ENCODE measurements around the gene GTF2F2. TPM values are rescaled to one million over a fixed set of nuclear protein-coding genes. Genes with fewer than 3 reads are reported as not detected.
A peak's percentile ranks its signal among the peaks of the same experiment; 100 is the strongest.

The GTF2F2 gene
- total and polyA plus RNA-seq, 2 donors (not counting 3 experiments of a cell fraction or from before 2014, with no cell fraction given): 7.5 to 23.6 TPM

GRCh38 chr13:45174478-45174877 lies 54.2 kb downstream of the GTF2F2 start:
- no peaks in the 10 kb centered on the region for H3K36me3 ChIP-seq (ENCODE audit: control insufficient read depth in 2 of 2, extremely low read depth in 1 of 2, insufficient read depth in 2 of 2, low read length in 2 of 2)
- no peaks in the 10 kb centered on the region for H3K4me1 ChIP-seq (ENCODE audit: control insufficient read depth, extremely low read depth, insufficient read depth, low read length)
- FAIRE-seq (no peak), DNase-seq (ENCODE audit: low read depth, low spot score) (no peak)
- no peaks in the 10 kb centered on the region for H3K27me3 ChIP-seq (ENCODE audit: control insufficient read depth in 2 of 2, insufficient read depth in 2 of 2, low read length in 2 of 2)
- intact Hi-C loops (cut with micrococcal nuclease) (no loop called here), dilution Hi-C loops (cut with MboI; ENCODE audit: extremely low pct_ligation_motif_present, low sequenced_read_pairs) (no loop called here)
- no peaks in the 10 kb centered on the region for H3K9me1 ChIP-seq (replicated peaks; ENCODE audit: control insufficient read depth, extremely low read depth, insufficient read depth, low read length)
- H3K4me2 ChIP-seq (ENCODE audit: insufficient read depth, low read length): no peak overlapping the region
- no peak overlapping the region for H2AFZ ChIP-seq (ENCODE audit: low read depth, low read length)
- H4K20me1 ChIP-seq (replicated peaks; ENCODE audit: control insufficient read depth, extremely low read depth, insufficient read depth, low read length): no peaks in the 10 kb centered on the region
- H3K4me3 ChIP-seq (replicated peaks in 1 of 3; ENCODE audit: insufficient read depth in 1 of 3, low read depth in 1 of 3, low read length in 3 of 3): no peak overlapping the region
- H3K9me3 ChIP-seq (replicated peaks; ENCODE audit: control insufficient read depth, insufficient read depth, low read length): no peaks in the 10 kb centered on the region
- H3K79me2 ChIP-seq (ENCODE audit: control insufficient read depth, insufficient read depth, low read length): peaks cover 19% of the 10 kb centered on the region
- no TSS peak for BruUV-seq (replicated peaks)
- POLR2A ChIA-PET: no interaction called here
- CTCF ChIA-PET: interaction anchor here (1.0 kb wide), 1 partner anchor 11 kb away, joined by 5 read pairs; no protein-coding TSS in a partner anchor
- TF ChIP-seq JUN (IDR thresholded peaks at IDR 0.05; ENCODE audit: borderline replicate concordance, insufficient read depth, insufficient read length, low read depth): no peak
- no peak overlapping the region for H3K27ac ChIP-seq (ENCODE audit: insufficient read depth, low read depth, low read length)
- H3K9ac ChIP-seq (replicated peaks; ENCODE audit: extremely low read depth, insufficient read depth, low read length): no peak overlapping the region

GRCh38 chr13:45178349-45179162 lies 58.2 kb downstream of the GTF2F2 start:
- dilution Hi-C loops (cut with MboI; ENCODE audit: extremely low pct_ligation_motif_present, low sequenced_read_pairs): no loop called here
- Histone ChIP-seq H3K4me3 (replicated peaks in 1 of 3; ENCODE audit: insufficient read depth in 1 of 3, low read depth in 1 of 3, low read length in 3 of 3) (no peak overlapping the region), H3K4me2 (ENCODE audit: insufficient read depth, low read length) (no peak overlapping the region), H3K9me1 (replicated peaks; ENCODE audit: control insufficient read depth, extremely low read depth, insufficient read depth, low read length) (peaks cover 3% of the 10 kb centered on the region), H3K9ac (replicated peaks; ENCODE audit: extremely low read depth, insufficient read depth, low read length) (no peak overlapping the region), H4K20me1 (replicated peaks; ENCODE audit: control insufficient read depth, extremely low read depth, insufficient read depth, low read length) (no peaks in the 10 kb centered on the region), H2AFZ (ENCODE audit: low read depth, low read length) (no peak overlapping the region), H3K79me2 (ENCODE audit: control insufficient read depth, insufficient read depth, low read length) (peaks cover 14% of the 10 kb centered on the region), H3K27ac (ENCODE audit: insufficient read depth, low read depth, low read length) (no peak overlapping the region), H3K4me1 (ENCODE audit: control insufficient read depth, extremely low read depth, insufficient read depth, low read length) (no peaks in the 10 kb centered on the region), H3K9me3 (replicated peaks; ENCODE audit: control insufficient read depth, insufficient read depth, low read length) (no peaks in the 10 kb centered on the region), H3K36me3 (ENCODE audit: control insufficient read depth in 2 of 2, extremely low read depth in 1 of 2, insufficient read depth in 2 of 2, low read length in 2 of 2) (no peaks in the 10 kb centered on the region), H3K27me3 (ENCODE audit: control insufficient read depth in 2 of 2, insufficient read depth in 2 of 2, low read length in 2 of 2) (no peaks in the 10 kb centered on the region)
- DNase-seq (ENCODE audit: low read depth, low spot score) (peak; percentile 46), FAIRE-seq (no peak)
- no TSS peak for BruUV-seq (replicated peaks)
- intact Hi-C loops (cut with micrococcal nuclease): no loop called here
- ChIA-PET CTCF (no interaction called here), POLR2A (no interaction called here)
- TF ChIP-seq EZH2 (IDR thresholded peaks at IDR 0.05; ENCODE audit: borderline replicate concordance, low read depth, low read length, severe bottlenecking) (no peak), MYC (IDR thresholded peaks at IDR 0.05; ENCODE audit: low read depth, low read length) (no peak)
